ENCODE data around the gene PCED1B.
"Not testable (repeated sequence)": the region's sequence is repeated elsewhere in the genome, so short reads cannot be mapped to it uniquely, and the experiment has no call there.

Gene PCED1B, protein sequence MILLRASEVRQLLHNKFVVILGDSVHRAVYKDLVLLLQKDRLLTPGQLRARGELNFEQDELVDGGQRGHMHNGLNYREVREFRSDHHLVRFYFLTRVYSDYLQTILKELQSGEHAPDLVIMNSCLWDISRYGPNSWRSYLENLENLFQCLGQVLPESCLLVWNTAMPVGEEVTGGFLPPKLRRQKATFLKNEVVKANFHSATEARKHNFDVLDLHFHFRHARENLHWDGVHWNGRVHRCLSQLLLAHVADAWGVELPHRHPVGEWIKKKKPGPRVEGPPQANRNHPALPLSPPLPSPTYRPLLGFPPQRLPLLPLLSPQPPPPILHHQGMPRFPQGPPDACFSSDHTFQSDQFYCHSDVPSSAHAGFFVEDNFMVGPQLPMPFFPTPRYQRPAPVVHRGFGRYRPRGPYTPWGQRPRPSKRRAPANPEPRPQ

DNA sequence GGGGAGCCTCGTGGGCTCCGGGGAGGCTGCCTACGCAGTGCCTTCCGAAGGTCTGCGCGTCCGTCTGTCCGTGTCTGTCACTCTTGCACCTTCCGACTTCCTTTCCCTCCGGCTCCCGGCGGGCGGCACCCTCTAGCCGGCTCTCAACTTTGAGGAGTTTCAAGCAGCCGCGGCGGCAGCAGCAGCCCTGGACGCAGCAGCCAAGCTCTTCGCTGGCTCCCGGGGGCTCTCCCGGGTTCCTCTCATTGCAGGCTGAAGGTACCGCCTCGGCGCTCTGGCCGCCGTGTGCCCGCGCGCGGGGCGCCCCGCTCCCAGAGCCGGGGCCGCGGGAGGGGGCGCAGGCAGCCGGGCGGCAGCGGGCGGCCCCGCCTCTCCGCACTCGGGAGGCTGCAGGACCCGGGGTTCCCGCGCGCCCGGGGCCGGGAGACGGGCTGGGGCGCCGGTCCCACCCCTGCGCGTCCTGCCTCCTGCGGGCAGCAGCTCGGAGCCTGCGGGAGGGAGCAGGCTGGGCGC, at the start of gene PCED1B, which contains the start of gene AMIGO2:
TSS of gene PCED1B (plus strand) at position 154 of the 513 bp plus-strand sequence. CDS start 155,443 bp downstream, outside the sequence.
TSS of gene AMIGO2 (minus strand) at position 492 of the 513 bp plus-strand sequence. CDS start 957 bp downstream, outside the sequence.
- peak; percentile 38 to 59 for DNase-seq

DNA sequence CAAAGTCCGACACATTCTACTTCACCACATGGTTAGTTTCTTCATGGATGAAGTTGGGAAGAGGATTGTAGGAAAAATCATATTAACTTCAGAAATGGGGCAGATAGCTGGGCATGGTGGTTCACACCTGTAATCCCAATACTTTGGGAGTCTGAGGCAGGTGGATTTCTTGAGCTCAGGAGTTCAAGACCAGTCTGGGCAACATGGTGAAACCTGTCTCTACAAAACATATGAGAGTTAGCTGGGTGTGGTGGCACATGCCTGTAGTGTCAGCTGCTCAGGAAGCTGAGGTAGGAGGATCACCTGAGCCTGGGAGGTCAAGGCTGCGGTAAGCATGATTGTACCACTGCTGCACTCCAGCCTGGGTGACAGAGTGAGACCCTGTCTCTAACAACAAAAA, 49.5 kb upstream of the PCED1B start:
- DNase-seq = no peak

- DNase-seq = peak; percentile 40 to 53
Measured at GRCh38 chr12:47032644-47033043, 46.8 kb upstream of the PCED1B start.

DNA sequence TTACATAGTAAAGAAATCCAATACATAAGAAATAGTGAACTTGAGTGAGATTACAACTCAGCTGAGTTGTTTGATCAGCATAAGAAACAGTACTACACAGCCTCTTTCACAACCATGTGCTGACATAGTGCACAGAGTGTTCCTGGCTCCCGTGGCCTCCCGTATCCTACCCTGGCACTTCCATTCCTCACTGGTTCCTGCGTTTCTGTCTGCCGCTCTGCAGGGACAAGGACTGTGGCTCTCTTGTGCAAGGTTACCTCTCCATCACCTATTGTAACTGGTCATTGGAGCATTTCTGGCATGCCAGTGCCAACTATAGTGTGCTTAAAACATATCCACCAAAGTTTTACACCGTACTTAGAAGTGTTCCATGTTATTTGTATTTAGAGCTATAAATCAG, 46.3 kb upstream of the PCED1B start:
- no peak for DNase-seq

DNA sequence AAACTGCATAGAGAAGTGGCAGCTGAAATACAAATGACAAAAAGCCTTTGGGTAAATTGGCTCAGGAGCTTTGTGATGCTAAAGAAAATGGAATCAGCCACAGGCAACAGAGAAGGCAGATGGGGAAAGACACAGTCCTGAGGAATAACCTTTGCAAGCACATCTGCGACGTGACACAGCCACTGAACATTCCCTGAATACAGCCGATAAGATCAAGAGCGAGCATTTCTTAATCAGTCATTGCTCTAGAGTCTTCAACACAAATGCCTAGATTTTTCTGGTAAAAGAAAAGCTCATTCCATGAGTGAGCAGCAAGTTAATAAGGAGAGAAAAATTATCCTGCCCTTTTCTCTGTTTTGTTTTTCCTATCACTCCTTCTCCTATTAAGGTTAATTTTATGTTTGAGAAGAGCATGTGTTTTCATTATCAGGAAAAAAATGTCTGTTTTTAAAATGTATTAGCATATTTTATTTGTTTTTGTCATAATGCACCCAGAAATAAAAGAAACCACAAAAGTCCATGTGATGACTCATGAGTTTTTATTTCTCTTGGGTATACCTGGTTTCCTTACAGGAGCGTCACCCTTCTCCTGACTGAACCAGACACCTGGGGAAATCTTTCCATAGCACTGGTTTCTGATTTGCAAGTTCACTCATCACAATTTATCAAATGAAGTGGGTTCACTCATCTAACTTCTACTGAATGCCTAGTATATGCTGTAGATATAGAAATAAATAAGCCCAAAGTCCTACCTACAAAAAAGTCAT, 45.4 kb upstream of the PCED1B start:
- no peak for DNase-seq

DNA sequence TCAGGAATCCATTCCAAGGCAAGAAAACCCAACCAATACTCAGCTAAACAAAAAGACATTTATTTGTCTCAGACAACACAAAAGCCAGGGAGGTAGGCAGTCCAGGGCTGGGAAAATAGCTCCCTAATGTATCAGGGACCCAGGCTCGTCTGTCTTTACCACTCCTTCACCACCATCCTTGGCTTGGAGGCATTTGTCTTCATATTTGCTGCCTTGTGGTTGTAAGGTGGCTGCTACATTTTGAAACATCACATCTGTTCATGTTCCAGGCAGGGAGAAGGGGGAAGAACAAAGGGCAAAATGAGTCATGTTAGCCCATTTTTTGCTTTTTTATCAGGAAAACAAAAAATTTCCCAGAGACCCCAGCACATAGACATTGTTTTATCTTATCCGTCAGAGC, 44.8 kb upstream of the PCED1B start:
- no peak for DNase-seq

GRCh38 chr12:47035484-47035883, 43.9 kb upstream of the PCED1B start:
- no peak for DNase-seq

DNA sequence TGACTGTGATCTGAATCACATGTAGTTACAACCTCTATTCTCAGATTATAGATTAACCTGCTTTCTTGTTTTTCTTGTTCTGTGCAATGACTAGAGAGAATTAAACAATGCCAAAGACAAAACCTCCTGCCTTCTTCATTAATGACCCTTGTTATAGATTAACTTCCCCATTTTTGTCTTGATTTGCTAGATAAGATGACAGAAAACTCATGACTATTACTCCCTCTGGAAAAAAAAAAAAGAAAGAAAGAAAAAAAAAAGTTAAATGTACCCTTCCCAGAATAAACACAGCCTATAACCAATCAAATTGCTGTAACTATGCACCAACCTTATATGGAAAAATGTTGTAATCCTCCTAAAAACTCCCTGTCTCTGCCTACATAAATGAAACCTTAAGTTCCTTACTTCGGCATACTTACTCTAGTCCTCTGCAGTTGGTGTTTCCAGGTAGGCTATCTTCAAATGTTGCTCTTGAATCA, 41.1 kb upstream of the PCED1B start:
- DNase-seq = no peak

- DNase-seq = no peak
Measured at GRCh38 chr12:47039079-47039478, 40.3 kb upstream of the PCED1B start.

GRCh38 chr12:47039756-47040155, 39.7 kb upstream of the PCED1B start:
- DNase-seq = no peak

DNA sequence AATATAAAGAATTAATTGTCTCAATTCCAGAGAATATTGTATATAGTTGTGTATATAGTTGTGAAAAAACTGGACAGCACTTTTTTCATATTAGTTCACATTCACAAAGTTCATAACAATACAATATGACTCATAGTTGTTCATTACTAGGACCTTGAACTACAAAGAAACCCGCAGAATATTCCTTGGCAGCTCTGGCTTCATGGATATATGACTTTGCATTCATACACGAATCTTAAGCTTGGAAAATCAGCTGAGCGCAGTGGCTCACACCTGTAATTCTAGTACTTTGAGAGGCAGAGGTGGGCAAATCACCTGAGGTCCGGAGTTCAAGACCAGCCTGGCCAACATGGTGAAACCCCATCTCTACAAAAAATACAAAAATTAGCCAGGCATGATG, 38.1 kb upstream of the PCED1B start:
- DNase-seq = no peak

- no peak for DNase-seq
Measured at GRCh38 chr12:47048541-47048940, 30.9 kb upstream of the PCED1B start.

DNA sequence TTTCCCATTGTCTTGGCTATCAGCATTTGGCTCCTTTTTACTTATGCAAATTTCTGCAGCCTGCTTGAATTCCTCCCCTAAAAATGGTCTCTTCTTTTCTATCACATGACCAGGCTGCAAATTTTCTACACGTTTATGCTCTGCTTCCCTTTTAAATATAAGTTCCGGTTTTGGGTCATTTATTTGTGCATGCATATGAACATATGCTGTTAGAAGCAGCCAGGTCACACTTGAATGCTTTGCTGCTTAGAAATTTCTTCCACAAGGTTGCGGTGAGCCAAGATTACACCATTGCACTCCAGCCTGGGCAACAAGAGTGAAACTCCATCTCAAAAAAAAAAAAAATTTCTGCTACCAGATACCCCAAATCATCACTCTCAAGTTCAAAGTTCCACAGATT, 28.1 kb upstream of the PCED1B start:
- not testable (repeated sequence) for DNase-seq

DNA sequence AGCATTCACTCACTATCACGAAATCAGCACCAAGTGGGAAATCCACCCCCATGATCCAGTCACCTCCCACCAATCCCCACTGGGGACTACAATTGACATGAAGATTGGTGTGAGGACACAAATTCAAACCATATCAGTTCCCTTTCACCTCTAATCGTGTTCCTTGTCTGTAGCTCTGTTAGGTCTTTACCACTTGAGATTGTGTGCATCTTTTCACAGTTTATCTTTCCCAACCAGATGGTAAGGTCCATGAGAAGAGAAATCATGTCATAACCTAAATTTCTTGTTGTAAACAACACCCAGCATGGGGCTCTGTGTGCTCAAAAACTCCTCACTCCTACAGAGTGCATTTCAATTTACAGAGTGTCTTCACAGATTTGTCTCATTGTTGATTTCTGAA, 27.1 kb upstream of the PCED1B start:
- DNase-seq = no peak

GRCh38 chr12:47053961-47054360, 25.5 kb upstream of the PCED1B start:
- no peak for DNase-seq

GRCh38 chr12:47054659-47055058, 24.8 kb upstream of the PCED1B start:
- no peak for DNase-seq

DNA sequence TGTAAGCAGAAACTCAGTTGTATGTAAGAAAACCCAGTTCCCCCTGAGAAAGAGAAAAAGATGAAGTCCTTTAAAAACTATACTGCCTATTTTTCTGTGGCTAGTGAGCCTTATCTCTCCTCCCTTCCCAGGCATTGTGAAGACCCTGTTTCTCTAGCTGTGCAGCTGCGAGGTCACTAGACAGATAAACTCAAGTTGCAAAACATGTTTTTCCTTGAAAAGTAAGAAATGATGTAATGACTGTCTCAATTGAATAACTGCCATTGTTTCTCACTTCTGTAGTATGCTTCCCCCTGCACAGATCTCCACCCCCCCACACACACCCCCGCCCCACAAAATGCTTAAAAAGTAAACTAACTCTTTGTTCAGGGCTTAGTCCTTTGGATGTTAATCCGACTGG, 23.6 kb upstream of the PCED1B start:
- DNase-seq = not testable (repeated sequence)

- DNase-seq = not testable (repeated sequence)
Measured at GRCh38 chr12:47056944-47057343, 22.5 kb upstream of the PCED1B start.

- not testable (repeated sequence) for DNase-seq
Measured at GRCh38 chr12:47058640-47059039, 20.8 kb upstream of the PCED1B start.

DNA sequence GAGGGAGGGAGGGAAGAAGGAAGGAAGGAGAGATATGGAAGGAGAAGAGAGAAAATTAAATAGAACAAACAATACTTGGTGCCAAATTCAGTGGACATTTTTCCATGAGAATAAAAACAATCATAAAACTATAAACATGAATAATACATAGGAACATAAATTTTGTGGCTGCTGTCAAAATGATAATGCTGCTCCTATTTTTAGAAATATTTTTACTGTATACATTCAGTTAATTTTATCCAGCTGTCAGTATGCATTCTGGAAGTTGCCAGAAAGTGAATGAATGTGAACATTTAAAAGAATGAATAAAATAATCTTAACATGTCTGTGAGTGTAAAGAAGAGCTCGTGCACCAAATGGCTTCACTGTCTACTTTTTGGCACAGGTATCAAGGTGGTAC, 13.9 kb upstream of the PCED1B start:
- DNase-seq = no peak

- DNase-seq = no peak
Measured at GRCh38 chr12:47066278-47067025, 13.0 kb upstream of the PCED1B start.

- DNase-seq = no peak
Measured at GRCh38 chr12:47067176-47067575, 12.2 kb upstream of the PCED1B start.

Data from AML-193 (cell line).